ENCODE data around the gene RPGR.
A peak's percentile ranks its signal among the peaks of the same experiment; 100 is the strongest.

DNA sequence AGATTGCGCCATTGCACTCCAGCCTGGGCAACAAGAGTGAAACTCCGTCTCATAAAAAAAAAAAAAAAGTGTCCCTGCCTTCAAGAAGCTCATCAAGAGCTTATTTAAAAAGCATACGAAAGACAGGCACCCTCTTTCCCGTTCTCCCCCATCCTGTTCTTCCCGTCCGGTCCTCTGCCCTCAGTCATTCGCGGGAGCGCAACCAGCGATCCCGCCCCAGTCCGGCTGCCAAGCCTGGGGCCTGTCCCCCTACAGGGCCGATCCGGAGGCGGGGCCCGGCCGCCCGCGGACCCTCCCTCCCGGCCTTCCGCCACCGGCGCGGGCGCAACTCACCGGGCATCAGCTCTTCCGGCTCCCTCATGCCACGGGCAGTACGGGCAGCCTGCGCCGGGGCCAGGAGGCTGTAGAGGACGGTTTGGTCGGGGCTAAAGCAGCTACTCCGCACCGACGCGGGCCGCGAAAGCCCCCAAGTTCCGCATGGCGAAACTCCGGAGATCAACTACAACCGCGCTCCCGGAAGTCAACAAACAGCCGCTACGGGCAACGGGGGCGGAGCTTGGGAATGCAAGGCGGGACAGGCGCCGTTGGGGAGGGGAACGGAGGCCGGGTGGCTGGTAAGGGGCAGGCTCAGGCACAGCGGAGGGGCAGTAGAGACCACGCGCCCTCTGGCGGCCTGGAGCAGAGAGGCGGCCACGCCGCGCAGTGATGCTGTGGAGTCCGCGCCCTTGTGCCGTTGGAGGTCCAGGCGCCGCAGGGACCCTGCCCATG lies at the start of gene RPGR:
- TF ChIP-seq, protein P1, sequence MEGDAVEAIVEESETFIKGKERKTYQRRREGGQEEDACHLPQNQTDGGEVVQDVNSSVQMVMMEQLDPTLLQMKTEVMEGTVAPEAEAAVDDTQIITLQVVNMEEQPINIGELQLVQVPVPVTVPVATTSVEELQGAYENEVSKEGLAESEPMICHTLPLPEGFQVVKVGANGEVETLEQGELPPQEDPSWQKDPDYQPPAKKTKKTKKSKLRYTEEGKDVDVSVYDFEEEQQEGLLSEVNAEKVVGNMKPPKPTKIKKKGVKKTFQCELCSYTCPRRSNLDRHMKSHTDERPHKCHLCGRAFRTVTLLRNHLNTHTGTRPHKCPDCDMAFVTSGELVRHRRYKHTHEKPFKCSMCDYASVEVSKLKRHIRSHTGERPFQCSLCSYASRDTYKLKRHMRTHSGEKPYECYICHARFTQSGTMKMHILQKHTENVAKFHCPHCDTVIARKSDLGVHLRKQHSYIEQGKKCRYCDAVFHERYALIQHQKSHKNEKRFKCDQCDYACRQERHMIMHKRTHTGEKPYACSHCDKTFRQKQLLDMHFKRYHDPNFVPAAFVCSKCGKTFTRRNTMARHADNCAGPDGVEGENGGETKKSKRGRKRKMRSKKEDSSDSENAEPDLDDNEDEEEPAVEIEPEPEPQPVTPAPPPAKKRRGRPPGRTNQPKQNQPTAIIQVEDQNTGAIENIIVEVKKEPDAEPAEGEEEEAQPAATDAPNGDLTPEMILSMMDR (IDR thresholded peaks at IDR 0.05) = peak; percentile 61 to 92 (median 82)
- peak; percentile 44 to 86 (median 78) for TF ChIP-seq POLR2A (IDR thresholded peaks at IDR 0.05)

Measured in body of pancreas (tissue), 4 donors.